SU-DHL-6 (cell line): ENCODE measurements around the gene KAT6B.

Experiments
- EZH2phosphoT487 ChIP-seq: fragments of 200-600 bp; sonication (generic), shearing (Covaris generic); conservative IDR thresholded peaks from 2 replicates; pipeline ENCODE4 v1.6.1; 2018; ENCODE audit warnings: mild to moderate bottlenecking, antibody characterized with exemption, low read length, moderate library complexity, mixed read lengths
- TF ChIP-seq, protein P1 (sequence below): fragments of 200-600 bp; sonication (generic); IDR thresholded peaks from one replicate; pipeline ENCODE4 v1.5.1; 2017; ENCODE audit warnings: antibody characterized with exemption, mild to moderate bottlenecking, low read length, moderate library complexity; ENCODE audit not compliant: insufficient read depth, poor library complexity, severe bottlenecking

DNA sequence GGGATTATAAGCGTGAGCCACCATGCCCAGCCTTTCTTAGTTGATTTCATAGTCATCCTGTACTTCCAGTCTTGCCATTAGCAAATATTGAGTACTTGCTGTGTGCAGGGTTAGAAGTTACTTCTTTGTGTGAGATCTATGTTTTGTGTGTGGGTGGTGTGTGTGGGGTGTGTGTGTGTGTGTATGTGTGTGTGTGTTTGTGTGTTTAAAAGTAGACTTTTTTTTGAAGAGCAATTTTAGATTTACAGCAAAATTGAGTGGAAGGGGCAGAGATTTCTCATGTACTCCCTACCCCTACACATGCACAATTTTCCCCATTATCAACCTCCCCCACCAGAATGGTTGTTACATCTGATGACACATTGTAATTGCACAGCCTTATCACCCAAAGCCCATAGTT lies 48.2 kb downstream of the KAT6B start:
- TF ChIP-seq, protein P1, sequence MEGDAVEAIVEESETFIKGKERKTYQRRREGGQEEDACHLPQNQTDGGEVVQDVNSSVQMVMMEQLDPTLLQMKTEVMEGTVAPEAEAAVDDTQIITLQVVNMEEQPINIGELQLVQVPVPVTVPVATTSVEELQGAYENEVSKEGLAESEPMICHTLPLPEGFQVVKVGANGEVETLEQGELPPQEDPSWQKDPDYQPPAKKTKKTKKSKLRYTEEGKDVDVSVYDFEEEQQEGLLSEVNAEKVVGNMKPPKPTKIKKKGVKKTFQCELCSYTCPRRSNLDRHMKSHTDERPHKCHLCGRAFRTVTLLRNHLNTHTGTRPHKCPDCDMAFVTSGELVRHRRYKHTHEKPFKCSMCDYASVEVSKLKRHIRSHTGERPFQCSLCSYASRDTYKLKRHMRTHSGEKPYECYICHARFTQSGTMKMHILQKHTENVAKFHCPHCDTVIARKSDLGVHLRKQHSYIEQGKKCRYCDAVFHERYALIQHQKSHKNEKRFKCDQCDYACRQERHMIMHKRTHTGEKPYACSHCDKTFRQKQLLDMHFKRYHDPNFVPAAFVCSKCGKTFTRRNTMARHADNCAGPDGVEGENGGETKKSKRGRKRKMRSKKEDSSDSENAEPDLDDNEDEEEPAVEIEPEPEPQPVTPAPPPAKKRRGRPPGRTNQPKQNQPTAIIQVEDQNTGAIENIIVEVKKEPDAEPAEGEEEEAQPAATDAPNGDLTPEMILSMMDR: no peak
- TF ChIP-seq EZH2phosphoT487: no peak
